PC-9 (cell line): ENCODE results near the gene FAM120A.

ENCODE experiments used
- CTCF ChIP-seq: fragments of 200-600 bp; sonication (generic); conservative IDR thresholded peaks from 2 replicates; pipeline ENCODE4 v1.6.1; 2017; ENCODE audit warnings: mixed run types, antibody characterized with exemption, mild to moderate bottlenecking, moderate library complexity
- EZH2 ChIP-seq: fragments of 200-600 bp; sonication (generic); IDR thresholded peaks from 2 replicates; pipeline ENCODE4 v1.8.0; 2017; ENCODE audit warnings: antibody characterized with exemption, low read depth

- TF ChIP-seq CTCF (no peak), EZH2 (no peak)
Measured at GRCh38 chr9:93557366-93558137, 106.1 kb downstream of the FAM120A start.
